CD4-positive, alpha-beta T cell treated with Interleukin-2 at 100 ng/mL for 4 hours (primary cell): ENCODE measurements around the gene SSUH2.
"Not testable (repeated sequence)": the region's sequence is repeated elsewhere in the genome, so short reads cannot be mapped to it uniquely, and the experiment has no call there.

Source experiments
- DNase-seq: peaks from one replicate; pipeline ENCODE4 v3.0.0-alpha.2; 2020; ENCODE audit warnings: low spot score

Gene SSUH2

GRCh38 chr3:8608791-8609467 lies 35.7 kb downstream of the SSUH2 start:
- DNase-seq: no peak

DNA sequence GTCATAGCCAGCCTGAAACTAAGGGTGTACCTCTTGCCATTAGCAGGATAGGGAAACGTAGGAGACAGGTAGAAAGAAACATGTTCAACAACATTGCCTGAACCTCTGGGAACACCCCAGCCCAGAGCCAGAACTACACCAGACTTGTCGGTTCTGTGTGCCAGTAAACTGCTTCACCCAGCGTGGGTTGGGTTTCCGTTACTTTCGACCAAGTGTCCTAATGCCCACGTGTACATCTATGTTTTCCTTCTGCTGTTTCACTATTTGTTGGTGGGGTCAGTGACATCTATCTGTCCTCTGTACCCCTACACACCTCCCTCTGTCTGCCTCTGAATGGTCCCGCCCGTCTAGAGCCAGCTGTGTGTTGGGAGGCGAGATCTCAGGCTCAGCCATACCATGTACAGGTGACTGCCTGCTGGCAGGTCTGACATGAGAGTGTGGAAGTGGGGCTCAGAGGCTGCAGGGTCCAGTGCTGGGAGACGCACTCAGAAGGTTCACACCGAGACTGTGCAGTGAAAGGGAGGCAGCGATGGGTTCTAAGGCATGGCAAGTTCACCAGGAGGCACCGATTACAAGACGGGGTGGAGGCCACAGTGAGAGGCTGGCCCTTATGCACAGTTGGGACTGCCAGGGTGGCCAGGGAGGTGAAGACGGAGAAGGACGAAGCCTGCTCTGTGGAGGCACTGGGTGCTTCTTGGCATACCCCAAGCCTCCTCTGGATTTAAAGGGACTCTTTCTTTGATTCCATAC lies 36.4 kb downstream of the SSUH2 start:
- no peak for DNase-seq

DNA sequence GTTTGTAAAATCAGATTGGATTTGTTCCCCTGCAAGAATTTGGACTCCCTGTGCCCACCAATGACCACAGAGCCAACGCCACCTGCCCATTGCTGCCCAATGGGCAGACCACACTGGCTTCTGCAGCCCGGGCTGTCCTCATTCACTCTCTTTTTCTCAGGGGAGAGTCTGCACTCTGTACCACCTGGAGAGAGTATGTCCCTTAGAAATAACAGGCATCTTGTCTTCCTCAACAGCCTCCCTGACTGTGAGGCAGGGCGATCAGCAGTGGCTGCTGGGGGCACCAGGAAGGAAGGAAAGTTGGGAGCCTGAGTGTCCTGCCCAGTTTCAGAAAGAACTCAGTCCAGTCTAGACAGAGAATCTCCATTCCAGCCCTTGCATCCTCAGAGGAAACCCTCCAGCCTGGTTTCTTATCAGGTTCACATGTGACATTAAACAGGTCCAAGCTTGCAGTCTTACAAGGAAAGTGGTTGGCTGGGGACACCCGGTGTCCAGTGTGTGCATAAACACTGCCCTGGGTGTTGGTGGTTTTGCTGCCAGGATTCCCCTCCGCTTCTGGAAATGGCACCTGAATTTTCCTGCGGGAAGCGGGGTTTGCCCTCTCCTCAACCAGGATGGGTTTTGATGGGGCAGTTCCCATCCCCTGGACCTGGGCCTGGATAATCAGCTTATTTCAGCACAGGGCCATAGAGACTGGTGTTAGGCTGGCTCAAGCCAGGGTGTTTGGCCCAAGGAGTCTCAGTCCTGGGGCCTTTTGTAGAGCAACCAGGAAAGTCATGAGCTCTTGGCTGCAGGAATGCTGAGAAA lies 37.2 kb downstream of the SSUH2 start:
- DNase-seq: no peak

- no peak for DNase-seq
These were observed 37.8 kb downstream of the SSUH2 start for GRCh38 chr3:8606701-8607231.

DNA sequence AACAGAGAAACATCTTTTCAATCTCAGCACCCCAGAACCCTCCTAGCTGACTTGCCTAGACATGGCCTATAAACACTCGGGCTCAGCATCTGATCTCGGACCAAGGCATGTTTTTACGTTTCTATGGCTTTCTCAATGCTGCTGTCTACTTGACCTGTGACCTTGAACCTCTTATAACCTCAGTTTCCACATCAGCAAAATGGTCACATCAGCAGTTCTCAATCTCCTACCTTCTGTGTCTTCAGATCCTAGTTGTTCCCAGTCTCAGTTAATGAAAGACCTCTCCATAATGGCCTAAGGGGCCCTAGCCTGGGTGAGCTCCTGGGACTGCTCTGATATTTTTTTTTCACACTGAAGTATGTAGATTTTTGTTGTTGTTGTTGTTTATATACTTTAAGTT lies 39.6 kb downstream of the SSUH2 start:
- DNase-seq: no peak

- no peak for DNase-seq
These were observed 40.6 kb downstream of the SSUH2 start for GRCh38 chr3:8604006-8604405.

GRCh38 chr3:8603115-8603710 lies 41.4 kb downstream of the SSUH2 start:
- DNase-seq: no peak

- no peak for DNase-seq
These were observed 44.1 kb downstream of the SSUH2 start for GRCh38 chr3:8600457-8600856.

GRCh38 chr3:8599146-8599545 lies 45.5 kb downstream of the SSUH2 start:
- DNase-seq: no peak

DNA sequence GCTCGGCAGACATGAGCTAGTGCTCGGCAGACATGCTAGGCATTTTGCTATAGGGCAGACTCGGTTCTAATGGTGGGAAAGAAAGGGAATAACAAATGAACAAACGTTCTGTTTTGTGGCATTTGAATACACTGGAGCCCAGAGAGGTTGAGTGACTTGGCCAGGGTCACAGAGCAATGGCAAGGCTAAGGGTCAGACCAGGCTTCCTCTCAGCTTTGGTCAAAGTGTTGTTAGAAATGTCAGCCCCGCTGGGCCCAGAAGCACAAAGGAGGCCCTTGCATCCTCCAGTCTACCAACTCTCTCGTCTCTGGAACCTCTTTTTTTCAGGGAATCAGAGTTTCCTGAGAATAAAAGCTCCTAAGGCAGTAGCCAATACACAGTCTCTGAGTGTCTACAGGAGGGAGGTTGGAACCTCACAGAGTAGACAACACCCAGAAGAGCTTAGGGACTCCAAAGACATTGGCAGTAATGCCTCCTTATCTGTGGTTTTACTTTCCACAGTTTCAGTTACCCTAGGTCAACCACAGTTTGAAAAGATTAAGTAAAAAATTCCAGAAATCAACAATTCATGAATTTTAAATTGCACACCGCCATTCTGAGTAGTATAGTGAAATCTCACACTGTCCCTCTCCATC lies 47.3 kb downstream of the SSUH2 start:
- DNase-seq: no peak

DNA sequence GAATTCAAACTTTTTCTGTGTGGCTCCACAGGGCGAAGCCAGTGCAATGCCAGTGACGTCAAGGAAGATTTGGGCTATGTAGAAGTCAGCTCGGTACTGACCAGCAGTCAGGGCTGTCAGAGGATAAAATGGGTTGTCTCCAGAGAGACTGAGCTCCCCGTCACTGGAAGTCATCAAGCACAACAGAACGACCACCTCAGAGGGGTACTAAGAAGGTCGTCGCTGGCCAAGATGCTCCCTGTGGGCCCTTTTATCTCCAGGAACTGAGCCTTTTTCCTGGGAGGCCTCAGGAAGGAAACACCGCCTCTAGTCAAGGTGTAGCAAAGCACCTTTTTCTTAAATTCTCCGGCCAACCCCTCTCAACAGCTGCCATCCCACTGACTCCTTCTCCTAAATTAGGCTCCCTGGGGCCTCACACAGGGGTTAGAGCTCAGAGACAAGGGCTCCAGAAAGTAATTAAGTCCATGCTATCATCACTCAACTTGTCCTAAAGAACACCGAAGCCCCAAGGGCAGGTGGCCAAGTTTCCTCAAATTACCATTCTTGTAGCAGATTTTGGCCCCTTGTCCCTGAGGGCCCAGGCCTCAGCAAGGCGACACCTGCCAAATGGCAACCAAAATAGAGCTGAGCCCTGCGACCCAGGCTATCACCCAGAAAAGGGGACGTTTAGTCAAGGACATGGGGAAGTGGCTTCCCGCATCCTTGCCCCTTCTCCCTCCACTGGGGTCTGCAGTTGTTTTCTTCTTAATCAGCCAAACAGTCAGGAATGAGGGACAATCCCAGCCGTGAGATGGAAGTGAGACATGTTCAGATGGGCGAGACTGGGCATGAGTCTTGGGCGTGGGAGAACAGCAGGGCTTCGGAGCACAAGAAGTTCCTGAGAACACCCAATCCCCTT lies 48.0 kb downstream of the SSUH2 start:
- no peak for DNase-seq

- no peak for DNase-seq
These were observed 48.9 kb downstream of the SSUH2 start for GRCh38 chr3:8595695-8596115.

GRCh38 chr3:8595252-8595651 lies 49.3 kb downstream of the SSUH2 start:
- DNase-seq: no peak

DNA sequence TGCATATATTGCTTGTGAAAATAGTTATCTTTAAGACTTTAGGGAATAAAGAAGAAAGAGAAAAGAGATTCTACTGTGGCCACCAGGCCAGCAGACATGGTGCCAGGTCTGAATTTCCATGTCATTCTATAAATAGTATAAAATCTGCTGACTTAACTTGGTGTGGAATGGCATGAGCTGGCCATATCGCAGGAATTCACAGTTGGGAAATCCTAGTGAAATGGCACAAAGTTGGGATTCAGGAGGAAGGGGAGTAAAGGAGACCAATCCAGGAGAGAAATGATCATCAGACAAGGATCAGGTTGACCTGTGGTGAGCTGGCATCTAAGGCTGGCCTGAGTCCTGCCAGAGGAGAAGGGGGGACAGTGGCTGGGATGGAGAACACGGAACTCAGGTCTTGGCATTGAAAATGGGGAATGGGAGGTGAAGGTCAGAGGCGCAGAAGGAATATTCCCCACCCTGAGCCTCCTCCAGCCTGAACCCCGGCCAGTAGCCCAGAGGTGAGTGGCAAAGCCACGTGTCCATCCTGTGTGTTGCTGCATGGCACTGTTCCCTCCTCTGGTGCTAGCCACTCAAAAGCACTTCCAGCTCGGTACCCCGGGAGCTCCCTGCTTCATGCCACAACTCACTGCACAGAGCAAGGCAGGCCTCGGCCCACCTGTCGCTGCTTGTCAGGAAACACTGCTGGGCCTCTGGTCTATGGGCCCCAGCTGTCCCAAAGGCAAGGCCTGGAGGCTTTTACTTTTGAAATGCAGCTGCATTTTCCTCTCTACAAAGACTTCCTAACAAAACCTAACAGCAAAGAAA lies 51.4 kb downstream of the SSUH2 start:
- DNase-seq: no peak

DNA sequence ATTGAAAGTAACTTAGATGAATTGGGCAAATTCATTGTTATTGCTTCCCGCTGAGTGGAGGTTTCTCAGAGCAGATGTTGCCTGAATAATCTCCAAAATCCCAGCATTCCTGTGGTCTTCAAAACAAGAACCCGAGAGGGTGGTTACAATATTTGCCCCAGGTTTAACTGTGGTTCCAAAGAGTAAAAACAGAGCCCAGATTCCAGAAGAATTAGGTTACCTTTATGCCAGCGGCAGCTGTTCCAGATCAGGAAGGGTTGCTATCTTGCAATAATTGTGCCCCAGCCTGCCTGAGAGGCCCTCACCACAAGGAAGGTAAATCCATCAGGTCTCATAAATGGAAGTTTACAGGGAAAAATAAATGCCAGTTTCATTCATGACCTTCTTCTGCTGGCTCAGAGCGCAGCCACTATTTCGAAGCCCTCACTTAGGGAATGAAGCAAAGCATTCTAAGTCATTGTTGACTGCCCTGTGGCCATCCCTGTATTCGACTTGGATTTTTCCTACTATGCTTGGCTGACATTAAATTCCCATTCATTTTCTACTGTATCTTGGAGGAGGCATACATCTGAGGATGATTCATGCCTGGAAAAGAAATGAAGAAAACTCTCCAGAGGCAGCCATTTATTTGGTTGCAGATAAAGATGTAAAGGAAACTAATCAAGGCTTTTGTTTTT lies 54.6 kb downstream of the SSUH2 start:
- DNase-seq: no peak

GRCh38 chr3:8584661-8585060 lies 59.9 kb downstream of the SSUH2 start:
- no peak for DNase-seq

DNA sequence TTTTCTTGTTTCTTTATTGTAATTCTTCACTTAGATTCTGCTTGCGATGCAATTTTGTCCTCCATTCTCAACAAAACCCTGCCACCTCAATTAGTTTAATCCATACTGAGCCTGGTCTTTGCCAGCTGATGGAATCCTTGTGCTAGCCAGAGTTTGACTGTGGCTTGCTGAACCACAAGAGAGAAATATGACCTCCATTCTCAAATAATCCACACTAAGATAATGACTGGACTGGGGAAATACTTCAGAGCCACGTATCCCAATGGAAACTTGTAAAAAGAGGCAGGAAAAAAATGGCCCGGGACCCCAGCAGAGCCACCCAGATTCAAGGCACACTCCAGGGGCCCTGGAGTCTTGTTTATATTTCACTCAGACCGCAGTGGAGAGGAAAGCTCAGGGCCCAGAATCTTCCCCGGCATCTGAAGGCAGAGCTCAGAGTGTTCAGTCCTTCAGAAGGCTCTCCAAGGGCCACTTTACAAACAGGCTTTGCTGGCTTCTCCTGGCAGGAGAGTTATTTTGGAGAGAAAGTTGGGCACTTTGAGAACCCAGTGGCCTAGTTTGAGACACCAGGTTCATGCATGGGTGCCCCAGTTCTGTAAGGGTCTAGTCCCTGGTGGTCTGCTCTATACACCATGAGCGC lies 62.7 kb downstream of the SSUH2 start:
- DNase-seq: no peak

DNA sequence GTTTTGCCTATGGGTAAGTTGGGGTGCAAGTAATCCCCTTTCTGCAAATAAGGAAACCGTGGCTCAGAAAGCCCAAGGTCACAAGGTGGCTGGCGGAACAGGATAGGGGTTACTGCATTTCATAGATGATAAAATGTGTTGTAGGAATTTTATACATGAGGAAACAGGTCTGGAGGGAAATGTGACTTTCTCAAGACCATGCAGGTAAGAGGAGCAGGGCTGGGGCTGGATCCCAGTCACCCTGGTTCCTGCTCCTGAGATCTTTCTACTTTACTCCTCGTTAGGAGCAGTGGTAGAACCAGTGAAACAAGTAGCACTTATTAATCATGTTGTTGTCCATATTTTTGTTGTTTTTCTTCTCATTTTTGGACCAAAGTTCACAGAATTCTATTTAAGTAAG lies 63.2 kb downstream of the SSUH2 start:
- DNase-seq: no peak

DNA sequence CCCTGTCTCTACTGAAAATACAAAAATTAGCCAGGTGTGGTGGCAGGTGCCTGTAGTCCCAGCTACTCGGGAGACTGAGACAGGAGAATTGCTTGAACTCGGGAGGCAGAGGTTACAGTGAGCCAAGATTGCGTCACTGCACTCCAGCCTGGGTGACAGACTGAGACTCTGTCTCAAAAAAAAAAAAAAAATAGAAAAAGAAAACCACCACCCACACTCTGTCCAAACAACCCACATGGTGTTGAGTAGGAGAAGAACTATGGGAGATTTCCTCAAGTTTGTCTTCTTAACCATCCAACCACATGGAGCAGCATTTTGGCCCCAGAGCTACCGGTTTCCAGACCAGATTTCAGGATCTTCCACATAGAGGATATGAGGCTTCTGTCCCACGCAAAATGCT lies 64.2 kb downstream of the SSUH2 start:
- not testable (repeated sequence) for DNase-seq
